OCI-LY1 (cell line): Measurements from ENCODE around the gene EIPR1.

Experiments
- H2AFZ ChIP-seq: fragments of 200-600 bp; sonication (generic), shearing (Covaris generic); 2 replicates; pipeline ENCODE4 v1.6.0; 2014; ENCODE audit warnings: antibody characterized with exemption, mild to moderate bottlenecking, low read length
- H3F3A ChIP-seq: fragments of 200-600 bp; sonication (generic), shearing (Covaris generic); 2 replicates; pipeline ENCODE4 v1.6.0; 2014; ENCODE audit warnings: mild to moderate bottlenecking, antibody characterized with exemption, low read length, moderate library complexity; ENCODE audit not compliant: insufficient read depth
- H3K27ac ChIP-seq: fragments of 200-600 bp; sonication (generic); 2 replicates; pipeline ENCODE4 v1.5.1; 2014; ENCODE audit warnings: low read length, mixed run types, mild to moderate bottlenecking, low read depth; ENCODE audit not compliant: poor library complexity, severe bottlenecking
- H3K27me3 ChIP-seq: fragments of 200-600 bp; sonication (generic); 2 replicates; pipeline ENCODE4 v1.6.0; 2014; ENCODE audit warnings: antibody characterized with exemption, mild to moderate bottlenecking, low read length, moderate library complexity; ENCODE audit not compliant: insufficient read depth
- H3K36me3 ChIP-seq: fragments of 200-600 bp; sonication (generic); 2 replicates; pipeline ENCODE4 v1.6.1; 2014; ENCODE audit warnings: mild to moderate bottlenecking, antibody characterized with exemption, low read length, moderate library complexity, mixed read lengths; ENCODE audit not compliant: insufficient read depth
- H3K4me1 ChIP-seq: fragments of 200-600 bp; sonication (generic); 2 replicates; pipeline ENCODE4 v1.5.1; 2014; ENCODE audit warnings: mild to moderate bottlenecking, low read length, moderate library complexity; ENCODE audit not compliant: insufficient read depth, severe bottlenecking
- H3K4me2 ChIP-seq: fragments of 200-600 bp; sonication (generic), shearing (Covaris generic); 2 replicates; pipeline ENCODE4 v1.6.1; 2014; ENCODE audit warnings: low read length
- H3K4me3 ChIP-seq: fragments of 200-600 bp; sonication (generic); 2 replicates; pipeline ENCODE4 v1.5.1; 2014; ENCODE audit warnings: low read length, low read depth, mild to moderate bottlenecking, mixed read lengths; ENCODE audit not compliant: poor library complexity, severe bottlenecking
- H3K79me2 ChIP-seq: fragments of 200-600 bp; shearing (Covaris generic); 2 replicates; pipeline ENCODE4 v1.6.1; 2016; ENCODE audit warnings: mixed run types, low read length, mixed read lengths; ENCODE audit not compliant: insufficient read depth
- H3K9ac ChIP-seq: fragments of 200-600 bp; sonication (generic), shearing (Covaris generic); 2 replicates; pipeline ENCODE4 v1.6.1; 2014; ENCODE audit warnings: mild to moderate bottlenecking, low read length, mixed read lengths
- H3K9me2 ChIP-seq: fragments of 200-600 bp; sonication (generic), shearing (Covaris generic); 2 replicates; pipeline ENCODE4 v1.6.1; 2014; ENCODE audit warnings: low read depth, mild to moderate bottlenecking, low read length, mixed read lengths
- H3K9me3 ChIP-seq: fragments of 200-600 bp; shearing (Covaris generic); 2 replicates; pipeline ENCODE4 v1.6.1; 2014; ENCODE audit warnings: low read length, mixed read lengths
- H4K20me1 ChIP-seq: fragments of 200-600 bp; sonication (generic), shearing (Covaris generic); 2 replicates; pipeline ENCODE4 v1.6.0; 2016; ENCODE audit warnings: mild to moderate bottlenecking, low read length; ENCODE audit not compliant: insufficient read depth
- CTCF ChIP-seq: fragments of 200-600 bp; sonication (generic), shearing (Covaris generic); IDR thresholded peaks from 2 replicates; pipeline ENCODE4 v1.5.1; 2017; ENCODE audit warnings: mild to moderate bottlenecking, antibody characterized with exemption, low read length, moderate library complexity, mixed read lengths
- EZH2 ChIP-seq: fragments of 200-600 bp; sonication (generic), shearing (Covaris generic); IDR thresholded peaks from 2 replicates; pipeline ENCODE4 v1.8.0; 2017; ENCODE audit warnings: borderline replicate concordance, mixed run types, mild to moderate bottlenecking, antibody characterized with exemption, low read length, moderate library complexity, mixed read lengths

The EIPR1 gene

DNA sequence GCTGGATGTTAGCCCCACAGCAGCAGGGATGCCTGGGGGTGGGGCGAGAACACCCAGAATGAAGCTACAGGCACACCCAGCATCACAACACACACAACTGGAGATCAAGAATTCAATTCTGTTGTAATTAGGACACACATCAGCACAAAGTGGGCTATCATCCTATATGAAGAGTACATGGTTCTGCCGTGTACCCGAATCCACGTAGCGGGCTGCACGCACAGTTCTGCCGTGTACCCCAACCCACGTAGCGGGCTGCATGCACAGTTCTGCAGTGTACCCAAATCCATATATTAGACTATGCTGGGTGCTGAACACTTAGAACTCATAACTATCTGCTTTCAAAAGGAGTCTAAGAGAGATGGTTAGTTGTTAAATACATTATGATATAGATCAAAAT lies 86.5 kb downstream of the EIPR1 start:
- no peaks in the 10 kb centered on the region for H3K79me2 ChIP-seq
- no peaks in the 10 kb centered on the region for H3K9me3 ChIP-seq
- H3K4me2 ChIP-seq: no peak overlapping the region
- no peak overlapping the region for H3K9ac ChIP-seq
- no peaks in the 10 kb centered on the region for H3K27me3 ChIP-seq
- no peak overlapping the region for H2AFZ ChIP-seq
- H3K36me3 ChIP-seq: no peaks in the 10 kb centered on the region; the same call in 1 of the 2 replicates
- H3K27ac ChIP-seq: no peak overlapping the region
- TF ChIP-seq CTCF: no peak
- no peaks in the 10 kb centered on the region for H3K4me1 ChIP-seq
- H3K9me2 ChIP-seq: no peaks in the 10 kb centered on the region
- H3K4me3 ChIP-seq: no peak overlapping the region
- H4K20me1 ChIP-seq: no peaks in the 10 kb centered on the region
- no peaks in the 10 kb centered on the region for H3F3A ChIP-seq

GRCh38 chr2:3290655-3291054 lies 87.0 kb downstream of the EIPR1 start:
- H3K4me3 ChIP-seq: no peak overlapping the region
- no peak overlapping the region for H3K9ac ChIP-seq
- no peaks in the 10 kb centered on the region for H4K20me1 ChIP-seq
- H3K4me2 ChIP-seq: no peak overlapping the region
- H3K27me3 ChIP-seq: no peaks in the 10 kb centered on the region
- no peaks in the 10 kb centered on the region for H3K79me2 ChIP-seq
- no peak overlapping the region for H3K27ac ChIP-seq
- no peaks in the 10 kb centered on the region for H3K9me3 ChIP-seq
- no peaks in the 10 kb centered on the region; the same call in 1 of the 2 replicates for H3K36me3 ChIP-seq
- TF ChIP-seq EZH2: no peak
- TF ChIP-seq CTCF: no peak
- no peaks in the 10 kb centered on the region for H3F3A ChIP-seq
- no peaks in the 10 kb centered on the region for H3K4me1 ChIP-seq
- H3K9me2 ChIP-seq: no peaks in the 10 kb centered on the region
- H2AFZ ChIP-seq: no peak overlapping the region

GRCh38 chr2:3289971-3290370 lies 87.6 kb downstream of the EIPR1 start:
- Histone ChIP-seq H3K4me3 (no peak overlapping the region), H3K9me3 (no peaks in the 10 kb centered on the region), H3K27ac (no peak overlapping the region), H3K27me3 (no peaks in the 10 kb centered on the region), H3K36me3 (no peaks in the 10 kb centered on the region; the same call in 1 of the 2 replicates), H4K20me1 (no peaks in the 10 kb centered on the region), H3K79me2 (no peaks in the 10 kb centered on the region), H3K4me1 (no peaks in the 10 kb centered on the region), H3K9ac (no peak overlapping the region), H2AFZ (no peak overlapping the region), H3K4me2 (no peak overlapping the region), H3K9me2 (no peaks in the 10 kb centered on the region), H3F3A (no peaks in the 10 kb centered on the region)
- TF ChIP-seq CTCF (no peak), EZH2 (no peak)
